ENCODE measurements around the gene KY. TPM values are rescaled to one million over a fixed set of nuclear protein-coding genes. Genes with fewer than 3 reads are reported as not detected.

KY gene
- total RNA-seq, 2 donors from 2014 or later: not detected

- H3K27ac ChIP-seq (ENCODE audit: low read depth, low read length): peak overlapping the region; percentile 76
- Mint-ChIP-seq H3K9me3 (no peaks in the 10 kb centered on the region), H3K27ac (no peak overlapping the region), H3K4me3 (no peak overlapping the region), H3K27me3 (ENCODE audit: insufficient read depth) (peaks cover 51% of the 10 kb centered on the region), H3K36me3 (ENCODE audit: low read depth) (no peaks in the 10 kb centered on the region), H3K4me1 (peaks cover 4% of the 10 kb centered on the region)
- no peak overlapping the region for H3K9ac ChIP-seq (ENCODE audit: extremely low read depth, low read length, poor library complexity, severe bottlenecking)
- DNase-seq: peak; percentile 88
- H3K36me3 ChIP-seq (ENCODE audit: control insufficient read depth, insufficient read depth, low read length): no peaks in the 10 kb centered on the region
- H3K27me3 ChIP-seq (ENCODE audit: control insufficient read depth, insufficient read depth, low read length, poor library complexity, severe bottlenecking): peaks cover 30% of the 10 kb centered on the region
- TF ChIP-seq CTCF (conservative IDR thresholded peaks at IDR 0.05): no peak
- 38 to 61% methylated on average over 8 to 19 of the region's 19 CpGs for WGBS, 2 experiments (ENCODE audit: insufficient coverage in 1 of 2, insufficient read length in 1 of 2)
- no peak overlapping the region for H3K4me3 ChIP-seq (ENCODE audit: low read length)
- peaks cover 5% of the 10 kb centered on the region for H3K4me1 ChIP-seq (ENCODE audit: control insufficient read depth, insufficient read depth, low read length)
- H3K9me3 ChIP-seq (ENCODE audit: control insufficient read depth, low read length): no peaks in the 10 kb centered on the region
Measured at GRCh38 chr3:134601539-134602439, 49.0 kb downstream of the KY start.

- Mint-ChIP-seq H3K27ac (no peak overlapping the region), H3K36me3 (ENCODE audit: low read depth) (no peaks in the 10 kb centered on the region), H3K4me1 (peaks cover 4% of the 10 kb centered on the region), H3K9me3 (no peaks in the 10 kb centered on the region), H3K4me3 (no peak overlapping the region), H3K27me3 (ENCODE audit: insufficient read depth) (peaks cover 48% of the 10 kb centered on the region)
- Histone ChIP-seq H3K27me3 (ENCODE audit: control insufficient read depth, insufficient read depth, low read length, poor library complexity, severe bottlenecking) (peaks cover 31% of the 10 kb centered on the region), H3K9ac (ENCODE audit: extremely low read depth, low read length, poor library complexity, severe bottlenecking) (no peak overlapping the region), H3K9me3 (ENCODE audit: control insufficient read depth, low read length) (no peaks in the 10 kb centered on the region), H3K36me3 (ENCODE audit: control insufficient read depth, insufficient read depth, low read length) (no peaks in the 10 kb centered on the region), H3K4me1 (ENCODE audit: control insufficient read depth, insufficient read depth, low read length) (peaks cover 5% of the 10 kb centered on the region), H3K27ac (ENCODE audit: low read depth, low read length) (no peak overlapping the region), H3K4me3 (ENCODE audit: low read length) (no peak overlapping the region)
- 18 to 31% methylated on average over 7 to 31 of the region's 31 CpGs for WGBS, 2 experiments (ENCODE audit: insufficient coverage in 1 of 2, insufficient read length in 1 of 2)
- DNase-seq: peak; percentile 94
- TF ChIP-seq CTCF (conservative IDR thresholded peaks at IDR 0.05): peak; percentile 99
Measured at GRCh38 chr3:134600685-134601463, 49.9 kb downstream of the KY start.

- Histone ChIP-seq H3K4me3 (ENCODE audit: low read length) (no peak overlapping the region), H3K4me1 (ENCODE audit: control insufficient read depth, insufficient read depth, low read length) (peaks cover 5% of the 10 kb centered on the region), H3K27me3 (ENCODE audit: control insufficient read depth, insufficient read depth, low read length, poor library complexity, severe bottlenecking) (peaks cover 24% of the 10 kb centered on the region), H3K9ac (ENCODE audit: extremely low read depth, low read length, poor library complexity, severe bottlenecking) (no peak overlapping the region), H3K9me3 (ENCODE audit: control insufficient read depth, low read length) (no peaks in the 10 kb centered on the region), H3K27ac (ENCODE audit: low read depth, low read length) (no peak overlapping the region), H3K36me3 (ENCODE audit: control insufficient read depth, insufficient read depth, low read length) (no peaks in the 10 kb centered on the region)
- no peak overlapping the region for H3K4me3 Mint-ChIP-seq
- H3K27ac Mint-ChIP-seq: no peak overlapping the region
- H3K9me3 Mint-ChIP-seq: no peaks in the 10 kb centered on the region
- 88% methylated on average over 1 of the region's 1 CpG; no CpG with 5 or more reads in 1 of the 2 experiments for WGBS, 2 experiments (ENCODE audit: insufficient coverage in 1 of 2, insufficient read length in 1 of 2)
- no peak for DNase-seq
- H3K27me3 Mint-ChIP-seq (ENCODE audit: insufficient read depth): peaks cover 42% of the 10 kb centered on the region
- no peak for TF ChIP-seq CTCF (conservative IDR thresholded peaks at IDR 0.05)
- H3K36me3 Mint-ChIP-seq (ENCODE audit: low read depth): no peaks in the 10 kb centered on the region
- peaks cover 4% of the 10 kb centered on the region for H3K4me1 Mint-ChIP-seq
Measured at GRCh38 chr3:134600206-134600605, 50.6 kb downstream of the KY start.

Data from endodermal cell (in vitro differentiated cells).